Hindlimb muscle (tissue), 1 donor: ENCODE data around the gene GFPT1. TPM values are rescaled to one million over a fixed set of nuclear protein-coding genes. Genes with fewer than 3 reads are reported as not detected.

ENCODE experiments used
- DNase-seq: peaks from one replicate; pipeline ENCODE4 v3.0.0-alpha.2; 2013
- polyA plus RNA-seq: library from polyadenylated mRNA; unstranded; fragments of 120-200 nt; gene quantifications from one replicate; pipeline ENCODE4 v1.2.1, GENCODE V29; 2013; ENCODE audit not compliant: insufficient read length

The GFPT1 gene
- polyA plus RNA-seq, 1 donor = 25.4 TPM

DNA sequence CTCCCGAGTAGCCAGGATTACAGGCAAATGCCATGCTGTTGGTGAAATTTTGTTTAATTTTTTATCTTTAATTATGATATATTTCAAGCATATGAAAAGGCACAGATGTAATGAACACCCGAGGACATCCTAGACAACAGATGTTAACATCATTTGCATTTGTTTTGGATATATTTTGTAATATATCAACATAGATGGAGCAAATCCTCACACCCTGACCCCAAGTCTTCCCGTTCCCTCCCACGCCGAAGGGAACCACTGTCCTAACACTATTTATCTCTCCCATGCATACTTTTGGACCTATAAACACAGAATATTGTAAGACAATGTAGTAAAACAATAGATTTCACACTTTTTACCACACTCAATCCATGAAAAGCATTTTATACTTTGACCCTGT is 99.5 kb downstream of the GFPT1 start:
- no peak for DNase-seq

- DNase-seq = no peak
Measured at GRCh38 chr2:69285379-69285894, 101.6 kb downstream of the GFPT1 start.

- no peak for DNase-seq
Measured at GRCh38 chr2:69280796-69281412, 106.1 kb downstream of the GFPT1 start.

GRCh38 chr2:69279931-69280681 is 106.9 kb downstream of the GFPT1 start:
- peak; percentile 72 for DNase-seq

GRCh38 chr2:69279211-69279610 is 107.8 kb downstream of the GFPT1 start:
- no peak for DNase-seq

GRCh38 chr2:69278366-69278765 is 108.7 kb downstream of the GFPT1 start:
- no peak for DNase-seq

- no peak for DNase-seq
Measured at GRCh38 chr2:69275490-69275889, 111.5 kb downstream of the GFPT1 start.

- peak; percentile 45 for DNase-seq
Measured at GRCh38 chr2:69272803-69273471, 114.1 kb downstream of the GFPT1 start.

GRCh38 chr2:69271831-69272257 is 115.2 kb downstream of the GFPT1 start:
- peak; percentile 19 for DNase-seq

Other genes with a start within 250 kb of the GFPT1 start
- 54.1 TPM for gene NFU1, start 50.2 kb upstream of the GFPT1 start, polyA plus RNA-seq